Sigmoid colon (tissue), 7 donors: Measurements from ENCODE around the gene GBGT1. TPM values are rescaled to one million over a fixed set of nuclear protein-coding genes. Genes with fewer than 3 reads are reported as not detected.

Source experiments
- DNase-seq: peaks from one replicate; pipeline ENCODE4 v3.0.0-alpha.2; 2019
- H3K27ac ChIP-seq, 4 donors: fragments of 200-600 bp; sonication (generic); one replicate each; pipeline ENCODE4 v1.5.1; 2016 to 2019; ENCODE audit warnings: mild to moderate bottlenecking in 1 of 4
- H3K27me3 ChIP-seq, 3 donors: fragments of 200-600 bp; sonication (generic); one replicate each; pipeline ENCODE4 v1.5.1; 2019; ENCODE audit warnings: mild to moderate bottlenecking in 1 of 3
- H3K36me3 ChIP-seq, 4 donors: fragments of 200-600 bp; sonication (generic); one replicate each; pipeline ENCODE4 v1.5.1; 2016 to 2019
- H3K4me1 ChIP-seq, 4 donors: fragments of 200-600 bp; sonication (generic); one replicate each; pipeline ENCODE4 v1.5.1; 2017 to 2019
- H3K4me3 ChIP-seq, 4 donors: fragments of 200-600 bp; sonication (generic); one replicate each; pipeline ENCODE4 v1.5.1; 2017 to 2019; ENCODE audit warnings: mild to moderate bottlenecking in 2 of 4, moderate library complexity in 1 of 4
- H3K9me3 ChIP-seq, 4 donors: fragments of 200-600 bp in 3 of 4; sonication (generic) in 3 of 4; one replicate each; pipeline versions ENCODE4 v1.5.1 to v1.6.1; 2013 to 2019
- CTCF ChIP-seq, 4 experiments: fragments of 450-650 bp in 3 of 4; fragments of 200-600 bp in 1 of 4; IDR thresholded peaks; one replicate each; pipeline ENCODE4 v1.5.1; 2016 to 2019; ENCODE audit warnings: antibody characterized with exemption in 4 of 4, mild to moderate bottlenecking in 3 of 4, moderate library complexity in 2 of 4
- EP300 ChIP-seq, 4 donors: sonication (generic); formaldehyde crosslinking; IDR thresholded peaks; one replicate each; pipeline ENCODE4 v1.6.1; 2017; ENCODE audit warnings: antibody characterized with exemption in 4 of 4
- POLR2A ChIP-seq, 2 donors: fragments of 450-650 bp; IDR thresholded peaks; one replicate each; pipeline ENCODE4 v1.6.1; 2016; ENCODE audit warnings: antibody characterized with exemption in 2 of 2, mild to moderate bottlenecking in 2 of 2, moderate library complexity in 2 of 2
- POLR2AphosphoS5 ChIP-seq, 4 donors: sonication (generic); formaldehyde crosslinking; IDR thresholded peaks; one replicate each; pipeline ENCODE4 v1.6.1; 2017; ENCODE audit warnings: antibody characterized with exemption in 4 of 4
- WGBS, 2 donors: extraction: QIAGEN DNeasy Blood & Tissue Kit; methylation state at CpG; one replicate each; pipeline ENCODE4 v1.1.7; 2013; 5-methylcytosine and 5-hydroxymethylcytosine counted together
- intact Hi-C: fragments of 100-400 bp; cut with DNase I; formaldehyde crosslinking; loops from one replicate; pipeline ENCODE4 v1.15.1; 2023
- polyA plus RNA-seq, 3 donors: library from polyadenylated mRNA; stranded (reverse); fragments of 200-250 nt; gene quantifications; one replicate each; pipeline ENCODE4 v1.2.3, GENCODE V29; 2013
- total RNA-seq, 4 donors: library from RNA; depleted of rRNA; stranded (reverse); fragments of >200 nt; gene quantifications; one replicate each; pipeline ENCODE4 v1.1.0, GENCODE V29; 2016
- donor health status: healthy with polysubstance abuse.
- donor health status: Bipolar disorder and iron deficiency.
- donor health status: healthy.

Gene GBGT1
- total and polyA plus RNA-seq, 7 donors = 4.2 to 31.1 (median 9.9) TPM

GRCh38 chr9:133112663-133113026 lies 51.1 kb downstream of the GBGT1 start:
- Histone ChIP-seq H3K9me3 (no peaks in the 10 kb centered on the region), H3K27me3 (no peaks in the 10 kb centered on the region), H3K27ac (peak overlapping the region; percentile 72 to 94 (median 82)), H3K4me1 (peaks cover 0 to 58% (median 56%) of the 10 kb centered on the region in 4 donors), H3K36me3 (peaks cover 16 to 44% (median 31%) of the 10 kb centered on the region in 4 donors), H3K4me3 (no peak overlapping the region)
- intact Hi-C loops = no loop called here
- peak; percentile 83 for DNase-seq
- TF ChIP-seq EP300 (IDR thresholded peaks at IDR 0.05) (peak in 1 of 4 donors; percentile 50), POLR2A (IDR thresholded peaks at IDR 0.05) (no peak), POLR2AphosphoS5 (IDR thresholded peaks at IDR 0.05) (peak in 2 of 4 donors; percentile 10 to 70)
- 54 to 79% methylated on average over 7 of the region's 7 CpGs for WGBS, 2 donors

- peaks cover 0 to 52% (median 50%) of the 10 kb centered on the region in 4 donors for H3K4me1 ChIP-seq
- no peak for TF ChIP-seq CTCF (IDR thresholded peaks at IDR 0.05)
- TF ChIP-seq POLR2AphosphoS5 (IDR thresholded peaks at IDR 0.05) = no peak
- TF ChIP-seq POLR2A (IDR thresholded peaks at IDR 0.05) = no peak
- TF ChIP-seq EP300 (IDR thresholded peaks at IDR 0.05) = no peak
- WGBS, 2 donors = 84 to 91% methylated on average over 30 of the region's 30 CpGs
- H3K36me3 ChIP-seq = peaks cover 22 to 50% (median 37%) of the 10 kb centered on the region in 4 donors
- H3K4me3 ChIP-seq = no peak overlapping the region
- peak overlapping the region; percentile 72 to 94 (median 82) for H3K27ac ChIP-seq
- peak; percentile 70 for DNase-seq
- H3K9me3 ChIP-seq = no peaks in the 10 kb centered on the region
- intact Hi-C loops = no loop called here
- H3K27me3 ChIP-seq = no peaks in the 10 kb centered on the region
Observed at GRCh38 chr9:133111808-133112662, 51.7 kb downstream of the GBGT1 start.

- Histone ChIP-seq H3K36me3 (peaks cover 33 to 68% (median 49%) of the 10 kb centered on the region in 4 donors), H3K27me3 (no peaks in the 10 kb centered on the region), H3K4me3 (no peak overlapping the region), H3K27ac (no peak overlapping the region), H3K4me1 (peaks cover 0 to 34% (median 30%) of the 10 kb centered on the region in 4 donors), H3K9me3 (no peaks in the 10 kb centered on the region)
- 92 to 95% methylated on average over 18 of the region's 18 CpGs for WGBS, 2 donors
- DNase-seq = peak; percentile 48
- intact Hi-C loops = no loop called here
- no peak for TF ChIP-seq CTCF (IDR thresholded peaks at IDR 0.05)
- TF ChIP-seq EP300 (IDR thresholded peaks at IDR 0.05) = no peak
- TF ChIP-seq POLR2A (IDR thresholded peaks at IDR 0.05) = no peak
- TF ChIP-seq POLR2AphosphoS5 (IDR thresholded peaks at IDR 0.05) = no peak
Observed at GRCh38 chr9:133109931-133110650, 53.6 kb downstream of the GBGT1 start.

- no peaks in the 10 kb centered on the region for H3K9me3 ChIP-seq
- H3K27ac ChIP-seq = no peak overlapping the region
- peak; percentile 61 for DNase-seq
- TF ChIP-seq POLR2A (IDR thresholded peaks at IDR 0.05) (no peak), POLR2AphosphoS5 (IDR thresholded peaks at IDR 0.05) (no peak), EP300 (IDR thresholded peaks at IDR 0.05) (no peak), CTCF (IDR thresholded peaks at IDR 0.05) (no peak)
- H3K4me1 ChIP-seq = peaks cover 0 to 23% (median 20%) of the 10 kb centered on the region in 4 donors
- H3K36me3 ChIP-seq = peaks cover 37 to 79% (median 58%) of the 10 kb centered on the region in 4 donors
- H3K4me3 ChIP-seq = no peak overlapping the region
- 96 to 97% methylated on average over 19 of the region's 19 CpGs for WGBS, 2 donors
- intact Hi-C loops = no loop called here
- H3K27me3 ChIP-seq = no peaks in the 10 kb centered on the region
Observed at GRCh38 chr9:133108794-133109641, 54.7 kb downstream of the GBGT1 start.
